ENCODE measurements around the gene RAI1.

RAI1 gene

DNA sequence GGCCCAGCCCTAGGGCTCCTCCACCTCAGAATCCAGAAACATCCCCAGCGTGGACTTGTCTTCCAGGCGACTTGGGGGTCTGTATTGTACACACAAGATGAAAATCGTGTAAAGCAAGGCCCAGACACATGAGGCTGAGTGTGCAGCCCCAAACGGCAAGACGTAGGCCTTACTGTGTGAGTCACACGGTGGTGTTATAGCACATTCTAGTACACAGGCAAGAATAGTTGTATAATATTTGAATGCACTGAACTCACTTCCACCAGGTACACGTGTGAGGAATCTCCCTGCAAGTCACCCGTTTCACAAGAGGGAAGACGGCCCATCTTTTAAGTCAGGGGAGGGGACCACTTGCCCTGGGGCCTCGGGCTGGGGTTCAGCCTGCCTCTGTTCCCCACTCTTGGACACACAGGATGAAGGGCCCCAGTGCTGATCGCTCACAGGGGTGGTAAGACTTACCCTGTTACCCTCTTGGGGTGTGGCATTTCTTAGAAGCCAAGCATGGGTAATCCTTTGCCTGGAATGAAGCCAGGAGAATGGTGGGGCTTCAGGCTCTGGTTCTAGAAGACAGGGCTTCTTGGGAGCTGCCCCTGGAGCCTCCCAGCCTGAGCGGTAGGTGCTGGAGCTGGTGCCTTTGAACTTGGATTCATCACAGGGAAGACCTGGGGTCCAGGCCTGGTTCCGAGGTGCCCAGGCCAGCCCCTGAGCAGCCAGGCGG lies 84.3 kb downstream of the RAI1 start:
- FAIRE-seq (no peak), DNase-seq (ENCODE audit: low spot score) (no peak)

DNA sequence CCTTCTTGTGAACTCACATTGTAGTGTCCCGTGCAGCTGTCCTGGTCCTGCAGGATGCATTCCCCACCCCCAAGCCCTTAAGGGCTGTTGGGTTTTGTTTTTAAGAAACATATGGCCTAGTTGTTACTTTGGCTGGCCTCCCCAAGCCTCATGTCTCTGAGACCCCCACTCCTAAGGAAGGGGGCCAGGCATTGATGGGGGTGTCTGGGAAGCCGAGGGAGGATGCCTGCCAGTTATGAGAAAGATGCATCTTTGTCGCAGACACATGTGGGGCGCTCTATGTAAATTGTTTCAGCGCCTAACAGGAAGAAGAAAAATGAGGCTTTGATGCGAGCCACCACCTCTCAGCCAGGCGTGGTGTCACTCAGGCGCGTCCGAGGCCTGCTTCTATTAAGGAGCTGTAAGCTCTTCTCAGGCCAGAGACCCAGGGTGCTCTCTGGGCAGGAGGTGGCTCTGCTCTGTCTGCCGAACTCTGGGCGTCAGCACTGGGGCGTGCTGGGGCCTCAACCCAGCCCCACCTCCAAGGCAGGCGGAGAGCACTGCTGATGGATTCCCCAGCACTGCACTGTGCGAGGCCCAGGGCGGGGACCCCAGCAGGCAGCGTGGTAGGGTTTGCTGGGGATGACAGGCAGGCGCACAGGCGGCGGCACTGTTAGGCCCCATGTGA lies 85.0 kb downstream of the RAI1 start:
- FAIRE-seq (no peak), DNase-seq (ENCODE audit: low spot score) (no peak)

- DNase-seq (ENCODE audit: low spot score) = no peak
- no peak for FAIRE-seq
These were observed 85.5 kb downstream of the RAI1 start for GRCh38 chr17:17766744-17767120.

GRCh38 chr17:17767154-17767869 lies 86.1 kb downstream of the RAI1 start:
- no peak for FAIRE-seq

DNA sequence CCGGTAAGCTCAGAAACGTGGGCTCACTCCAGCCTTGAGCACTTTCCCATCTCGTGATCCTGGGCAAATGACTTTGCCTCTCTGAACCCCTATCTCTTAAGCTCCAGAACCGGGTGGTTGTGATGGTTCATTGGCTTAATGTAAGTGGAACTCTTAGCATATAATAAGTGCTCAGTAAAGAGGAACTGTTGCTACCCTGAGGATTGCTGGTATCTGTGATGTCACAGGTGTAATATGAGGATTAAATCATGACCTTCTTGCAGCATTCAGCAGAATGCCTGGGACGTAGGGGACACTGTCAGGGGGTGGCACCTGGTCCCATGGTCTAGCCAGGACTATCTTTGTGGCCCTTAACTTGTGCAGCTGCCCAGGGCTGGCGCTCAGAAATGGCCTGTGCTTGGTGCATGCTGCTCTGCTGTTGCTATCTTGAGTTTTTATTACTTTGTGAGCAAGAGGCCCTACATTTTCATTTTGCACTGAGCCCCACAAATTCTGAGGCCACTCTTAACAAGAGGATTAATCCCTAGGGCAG lies 86.7 kb downstream of the RAI1 start:
- DNase-seq (ENCODE audit: low spot score) (no peak), FAIRE-seq (no peak)

More at GRCh38 chr17:17767154-17767869, 86.1 kb downstream of the RAI1 start:
- no peak for DNase-seq (ENCODE audit: low spot score)

DNA sequence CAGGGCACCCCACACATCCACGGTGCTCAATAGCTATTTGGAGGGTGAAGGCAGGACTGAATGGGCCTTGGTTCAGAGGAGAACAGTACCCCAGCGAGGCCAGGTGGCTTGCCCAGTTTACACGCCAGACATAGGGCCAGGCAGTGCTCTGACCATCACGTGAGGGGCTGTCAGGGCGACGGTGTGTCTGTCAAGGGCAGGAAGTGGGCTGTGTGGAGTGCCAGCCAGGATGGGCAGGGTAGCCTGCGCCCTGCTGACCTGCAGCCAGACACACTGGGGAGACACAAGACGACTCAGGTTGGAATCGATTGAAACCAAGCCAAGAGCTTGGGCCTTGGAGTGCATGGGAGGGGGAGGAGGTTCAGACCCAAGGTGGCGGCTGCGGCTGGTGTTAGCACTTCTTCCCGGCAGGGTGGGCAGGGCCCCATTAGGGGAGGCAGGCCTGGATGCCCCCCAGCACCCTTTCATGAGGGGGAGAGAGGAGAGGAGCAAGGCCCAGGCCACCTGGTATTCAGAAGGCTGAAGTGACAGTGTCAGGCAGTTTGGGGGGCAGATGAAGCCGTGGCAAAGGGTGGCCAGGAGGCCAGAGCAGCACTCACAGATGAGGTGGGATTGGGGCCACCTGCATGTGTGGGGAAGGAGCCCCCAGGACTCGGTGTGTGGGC lies 87.3 kb downstream of the RAI1 start:
- FAIRE-seq = no peak
- no peak for DNase-seq (ENCODE audit: low spot score)

DNA sequence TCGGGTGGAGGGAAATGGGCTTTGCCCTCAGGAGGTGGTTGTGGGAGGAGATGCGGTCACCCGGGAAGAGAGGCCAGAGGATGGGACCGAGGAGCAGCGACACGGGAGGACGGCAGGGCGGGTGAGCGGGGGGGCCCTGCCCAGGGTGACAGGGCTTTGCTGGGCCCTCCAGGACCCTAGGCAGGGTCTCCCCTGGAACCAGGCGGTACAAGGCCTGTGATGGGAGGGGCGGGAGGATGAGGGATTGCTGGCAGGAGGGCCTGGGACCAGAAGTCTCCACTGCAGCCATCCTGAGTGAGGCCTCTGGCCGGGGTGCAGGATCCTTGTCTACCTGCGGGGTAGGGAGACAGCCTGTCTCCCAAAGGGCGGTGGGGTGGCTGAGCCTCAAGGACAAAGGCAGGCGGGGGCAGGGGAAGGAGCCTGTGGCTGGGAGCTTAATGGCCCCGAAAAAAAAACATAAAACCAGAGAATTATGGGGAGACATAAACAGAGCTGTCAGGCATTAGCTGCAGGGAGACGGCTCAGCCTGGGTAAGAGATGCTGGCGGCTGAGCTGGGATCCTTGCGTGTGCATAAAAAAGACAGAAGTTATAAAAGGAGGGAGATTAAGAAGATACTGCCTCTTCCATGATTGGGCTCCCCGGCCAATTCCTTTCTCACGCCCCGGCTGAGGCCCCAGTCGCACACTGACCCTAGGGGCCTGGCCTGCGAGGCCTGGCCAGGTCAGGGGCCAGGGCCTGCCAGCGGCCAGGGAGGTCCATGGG lies 88.8 kb downstream of the RAI1 start:
- FAIRE-seq = no peak
- no peak for DNase-seq (ENCODE audit: low spot score)

- no peak for FAIRE-seq
- DNase-seq (ENCODE audit: low spot score) = no peak
These were observed 89.4 kb downstream of the RAI1 start for GRCh38 chr17:17770632-17771044.

DNA sequence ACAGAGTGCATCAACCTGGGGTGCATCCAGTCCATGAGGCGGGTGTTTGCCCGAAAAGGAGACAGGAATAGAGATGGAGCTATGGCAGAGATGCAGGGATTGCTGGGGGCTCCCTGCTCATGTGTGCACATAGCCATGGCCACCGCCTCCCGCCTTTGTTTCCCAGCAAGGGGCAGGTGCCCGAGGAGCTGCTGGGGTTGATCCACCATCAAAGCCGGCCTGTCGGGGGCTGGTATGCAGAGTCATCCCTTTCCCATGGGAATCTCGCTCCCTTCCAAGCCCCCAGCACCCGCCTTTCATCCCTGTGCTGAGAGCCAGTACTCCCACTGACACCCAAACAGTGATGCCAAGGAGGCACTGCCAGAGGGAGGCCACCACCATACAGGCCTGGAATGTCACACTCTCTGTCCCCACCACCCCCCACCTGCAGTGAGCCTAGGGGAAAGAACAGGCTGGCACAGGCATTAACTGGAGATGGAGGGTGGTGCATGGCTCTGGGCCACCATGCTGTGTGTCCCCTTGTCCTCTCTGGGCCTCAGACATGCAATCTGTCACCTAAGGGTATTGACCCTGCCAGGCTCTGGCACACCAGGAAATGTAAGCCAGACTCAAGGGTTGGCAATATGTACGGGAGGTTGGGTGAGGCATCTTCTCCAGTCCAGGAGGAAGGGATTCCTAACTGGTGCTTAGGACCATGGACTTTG lies 90.4 kb downstream of the RAI1 start:
- FAIRE-seq = no peak

GRCh38 chr17:17772231-17772630 lies 91.0 kb downstream of the RAI1 start:
- DNase-seq (ENCODE audit: low spot score) (no peak), FAIRE-seq (no peak)

More for the DNA sequence above, 90.4 kb downstream of the RAI1 start:
- DNase-seq (ENCODE audit: low spot score) = no peak

GRCh38 chr17:17774009-17774881 lies 93.0 kb downstream of the RAI1 start:
- FAIRE-seq (no peak), DNase-seq (ENCODE audit: low spot score) (no peak)

GRCh38 chr17:17776889-17777288 lies 95.6 kb downstream of the RAI1 start:
- FAIRE-seq (no peak), DNase-seq (ENCODE audit: low spot score) (no peak)

GRCh38 chr17:17778308-17779014 lies 97.2 kb downstream of the RAI1 start:
- no peak for FAIRE-seq

DNA sequence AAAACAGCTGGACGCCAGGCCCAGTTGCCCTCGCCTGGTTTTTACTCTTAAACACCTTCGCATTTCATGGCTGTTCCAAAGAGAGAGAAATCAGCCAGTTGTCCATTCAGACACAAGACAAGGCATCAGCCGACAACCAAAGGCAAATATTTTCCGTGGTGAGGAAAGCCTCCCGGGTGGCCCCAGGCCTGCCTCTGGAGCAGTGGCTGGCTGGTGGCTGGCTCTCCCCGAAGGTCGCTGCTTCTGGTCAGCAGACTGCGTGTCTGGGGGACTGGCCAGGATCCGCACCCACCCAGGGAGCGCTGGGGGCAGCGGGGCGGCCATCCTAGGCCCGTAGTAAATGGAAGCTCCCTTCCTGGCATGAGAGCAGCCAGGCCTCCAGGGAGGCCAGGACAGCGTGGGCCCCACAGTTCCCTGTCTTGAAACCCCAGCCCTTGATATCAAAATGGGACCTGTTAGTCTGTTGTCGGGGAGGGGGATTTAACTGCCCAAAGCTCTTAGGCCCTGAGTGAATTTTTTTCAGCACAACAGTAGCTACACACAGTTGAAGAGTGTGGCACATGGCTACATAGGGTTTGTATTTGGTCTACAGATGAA lies 97.9 kb downstream of the RAI1 start:
- FAIRE-seq (no peak), DNase-seq (ENCODE audit: low spot score) (no peak)

More at GRCh38 chr17:17778308-17779014, 97.2 kb downstream of the RAI1 start:
- DNase-seq (ENCODE audit: low spot score) = no peak

DNA sequence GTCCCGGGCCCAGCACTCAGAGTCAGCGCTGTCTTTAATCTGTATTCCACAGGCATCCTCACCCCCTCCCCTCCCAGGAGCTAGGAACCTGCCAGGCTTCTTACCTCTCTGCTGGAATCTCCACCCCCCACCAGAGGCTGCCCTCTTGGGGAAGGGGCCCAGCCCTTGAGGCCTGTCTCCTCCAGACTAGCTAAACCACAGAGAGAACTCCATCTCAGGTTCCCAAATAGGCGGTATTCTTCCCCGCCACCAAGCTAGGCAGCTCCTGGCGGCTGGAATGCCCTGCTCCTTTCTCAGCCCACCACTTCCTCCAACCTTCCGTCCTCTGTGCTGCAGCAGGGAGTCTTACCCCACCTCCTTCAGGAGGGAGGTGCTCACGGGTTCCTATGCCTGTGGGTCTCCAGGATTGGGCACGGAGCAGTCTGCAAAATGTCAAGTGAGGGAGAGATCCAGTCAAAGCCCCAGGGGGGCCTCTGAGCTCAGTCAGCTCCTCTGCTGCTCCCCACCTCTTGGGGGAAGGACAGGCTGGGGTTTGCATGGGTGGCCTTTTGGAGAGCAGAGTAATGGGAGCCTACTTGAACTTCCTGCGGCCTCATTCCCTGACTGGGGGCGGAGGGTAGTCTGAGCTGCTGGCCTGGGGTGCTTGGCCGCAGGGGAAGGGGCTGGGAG lies 99.8 kb downstream of the RAI1 start:
- DNase-seq (ENCODE audit: low spot score) (peak; percentile 34), FAIRE-seq (no peak)

GRCh38 chr17:17781591-17782496 lies 100.6 kb downstream of the RAI1 start:
- no peak for FAIRE-seq
- peak; percentile 40 for DNase-seq (ENCODE audit: low spot score)

Measured in urothelium cell line (cell line).